Ectodermal cell (in vitro differentiated cells): ENCODE data around the gene ATP9A.
"Not testable (repeated sequence)": the region's sequence is repeated elsewhere in the genome, so short reads cannot be mapped to it uniquely, and the experiment has no call there.

ENCODE experiments used
- H3K27ac ChIP-seq: 2 replicates; pipeline ENCODE4 v1.7.0; 2013; ENCODE audit warnings: mild to moderate bottlenecking, low read depth, low read length; ENCODE audit not compliant: insufficient read depth, poor library complexity, severe bottlenecking
- H3K27me3 ChIP-seq: 2 replicates; pipeline ENCODE4 v1.7.0; 2013; ENCODE audit warnings: mild to moderate bottlenecking, low read length; ENCODE audit not compliant: insufficient read depth, control insufficient read depth, poor library complexity, severe bottlenecking
- H3K36me3 ChIP-seq: one replicate; pipeline ENCODE4 v1.7.0; 2013; ENCODE audit warnings: low read length; ENCODE audit not compliant: control insufficient read depth, insufficient read depth
- H3K4me1 ChIP-seq: one replicate; pipeline ENCODE4 v1.7.0; 2013; ENCODE audit warnings: low read length; ENCODE audit not compliant: control insufficient read depth, insufficient read depth
- H3K4me3 ChIP-seq: 2 replicates; pipeline ENCODE4 v1.7.0; 2013; ENCODE audit warnings: low read depth, low read length, control low read depth; ENCODE audit not compliant: insufficient read depth
- H3K9me3 ChIP-seq: 2 replicates; pipeline ENCODE4 v1.7.0; 2013; ENCODE audit warnings: mild to moderate bottlenecking, low read length, moderate library complexity; ENCODE audit not compliant: control insufficient read depth
- WGBS, 2 experiments: methylation state at CpG; one replicate each; pipeline ENCODE4 v1.1.7; 2013; ENCODE audit warnings: missing lambda C conversion rate in 2 of 2; 5-methylcytosine and 5-hydroxymethylcytosine counted together

ATP9A gene

GRCh38 chr20:51570739-51571459 lies 197.3 kb downstream of the ATP9A start:
- Histone ChIP-seq H3K27ac (no peak overlapping the region), H3K4me1 (no peaks in the 10 kb centered on the region), H3K27me3 (no peaks in the 10 kb centered on the region), H3K9me3 (no peaks in the 10 kb centered on the region), H3K36me3 (no peaks in the 10 kb centered on the region), H3K4me3 (no peak overlapping the region)
- 77 to 83% methylated on average over 14 to 16 of the region's 16 CpGs for WGBS, 2 experiments

DNA sequence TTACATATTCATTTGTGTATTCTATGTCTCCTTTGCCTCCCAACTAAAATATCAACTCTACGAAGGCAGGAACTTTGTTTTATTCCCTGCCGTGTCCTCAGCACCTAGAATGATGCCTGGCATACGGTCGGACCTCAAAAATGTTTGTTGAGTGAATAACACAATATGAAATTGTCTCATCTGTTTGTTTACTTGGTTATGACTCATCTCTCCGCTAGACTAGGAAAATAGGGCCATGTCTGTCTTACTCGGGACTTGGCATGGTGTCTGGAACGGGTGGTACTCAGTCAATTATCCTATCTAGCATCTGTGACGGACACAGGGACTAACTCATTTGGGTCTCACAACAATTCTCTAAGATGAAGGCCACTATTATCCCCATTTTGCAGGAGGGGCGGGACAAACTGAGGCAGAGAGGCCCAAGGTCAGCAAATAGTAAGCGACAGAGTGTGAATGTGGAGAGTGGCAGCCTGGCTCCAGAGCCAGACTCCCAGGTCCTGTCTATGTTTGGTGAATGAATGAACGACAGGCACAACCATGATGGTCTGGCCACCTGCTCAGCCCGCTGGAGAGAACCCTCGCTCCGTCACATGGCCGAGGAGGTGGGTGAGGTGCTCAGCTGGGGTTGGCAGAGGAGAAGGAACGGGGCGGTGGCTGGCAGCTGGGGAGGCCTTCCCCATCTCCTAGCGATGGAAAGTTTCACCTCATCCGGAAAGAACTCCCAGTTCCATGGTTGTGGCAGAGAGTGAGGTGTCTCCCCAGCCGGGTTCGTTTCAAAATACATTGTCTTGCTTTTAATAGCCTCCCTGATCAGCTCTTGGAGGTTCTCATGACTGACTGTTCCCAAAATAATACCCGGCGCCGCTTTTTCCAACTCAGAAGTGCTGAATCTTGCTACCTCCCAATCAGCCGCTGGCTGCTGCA lies 198.1 kb downstream of the ATP9A start:
- 93% methylated on average over 25 of the region's 25 CpGs for WGBS, 2 experiments

GRCh38 chr20:51568533-51568932 lies 199.7 kb downstream of the ATP9A start:
- not testable (repeated sequence) for H3K9me3 ChIP-seq, H3K27ac ChIP-seq, H3K4me3 ChIP-seq, H3K36me3 ChIP-seq, H3K4me1 ChIP-seq
- WGBS, 2 experiments = 89 to 90% methylated on average over 3 of the region's 3 CpGs
- peaks cover 10% of the 10 kb centered on the region for H3K27me3 ChIP-seq

More for the DNA sequence above, 198.1 kb downstream of the ATP9A start:
- no peaks in the 10 kb centered on the region for H3K9me3 ChIP-seq
- H3K36me3 ChIP-seq = no peaks in the 10 kb centered on the region
- no peaks in the 10 kb centered on the region for H3K27me3 ChIP-seq
- no peak overlapping the region for H3K4me3 ChIP-seq
- no peaks in the 10 kb centered on the region for H3K4me1 ChIP-seq
- H3K27ac ChIP-seq = no peak overlapping the region

GRCh38 chr20:51567622-51568021 lies 200.6 kb downstream of the ATP9A start:
- 85 to 91% methylated on average over 5 of the region's 5 CpGs for WGBS, 2 experiments
- no peaks in the 10 kb centered on the region for H3K36me3 ChIP-seq

DNA sequence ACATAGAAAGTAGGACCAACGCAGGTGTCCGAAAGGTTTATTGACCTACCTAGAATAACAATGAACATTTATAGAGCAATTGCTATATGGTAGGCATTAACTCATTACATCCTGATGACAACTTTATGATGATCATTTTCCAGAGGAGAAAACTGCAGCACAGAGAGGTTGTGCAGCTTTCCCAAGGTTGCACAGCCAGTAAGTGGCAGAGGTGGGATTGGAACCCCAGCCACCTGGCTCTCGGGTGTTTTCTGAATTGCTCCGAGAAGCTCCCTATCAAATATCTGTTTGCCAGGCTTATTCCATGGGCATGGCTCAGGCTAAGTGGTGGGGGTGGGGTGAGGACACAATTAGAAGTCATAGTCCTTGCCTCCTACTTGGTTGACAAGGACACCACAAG lies 201.6 kb downstream of the ATP9A start:
- WGBS, 2 experiments = 95 to 97% methylated on average over 2 to 4 of the region's 4 CpGs
- Histone ChIP-seq H3K36me3 (no peaks in the 10 kb centered on the region), H3K27ac (no peak overlapping the region), H3K4me1 (peaks cover 7% of the 10 kb centered on the region), H3K4me3 (no peak overlapping the region), H3K9me3 (no peaks in the 10 kb centered on the region), H3K27me3 (peaks cover 30% of the 10 kb centered on the region)

More at GRCh38 chr20:51567622-51568021, 200.6 kb downstream of the ATP9A start:
- Histone ChIP-seq H3K27ac (no peak overlapping the region), H3K9me3 (no peaks in the 10 kb centered on the region), H3K27me3 (peaks cover 19% of the 10 kb centered on the region), H3K4me3 (no peak overlapping the region), H3K4me1 (peaks cover 5% of the 10 kb centered on the region)

DNA sequence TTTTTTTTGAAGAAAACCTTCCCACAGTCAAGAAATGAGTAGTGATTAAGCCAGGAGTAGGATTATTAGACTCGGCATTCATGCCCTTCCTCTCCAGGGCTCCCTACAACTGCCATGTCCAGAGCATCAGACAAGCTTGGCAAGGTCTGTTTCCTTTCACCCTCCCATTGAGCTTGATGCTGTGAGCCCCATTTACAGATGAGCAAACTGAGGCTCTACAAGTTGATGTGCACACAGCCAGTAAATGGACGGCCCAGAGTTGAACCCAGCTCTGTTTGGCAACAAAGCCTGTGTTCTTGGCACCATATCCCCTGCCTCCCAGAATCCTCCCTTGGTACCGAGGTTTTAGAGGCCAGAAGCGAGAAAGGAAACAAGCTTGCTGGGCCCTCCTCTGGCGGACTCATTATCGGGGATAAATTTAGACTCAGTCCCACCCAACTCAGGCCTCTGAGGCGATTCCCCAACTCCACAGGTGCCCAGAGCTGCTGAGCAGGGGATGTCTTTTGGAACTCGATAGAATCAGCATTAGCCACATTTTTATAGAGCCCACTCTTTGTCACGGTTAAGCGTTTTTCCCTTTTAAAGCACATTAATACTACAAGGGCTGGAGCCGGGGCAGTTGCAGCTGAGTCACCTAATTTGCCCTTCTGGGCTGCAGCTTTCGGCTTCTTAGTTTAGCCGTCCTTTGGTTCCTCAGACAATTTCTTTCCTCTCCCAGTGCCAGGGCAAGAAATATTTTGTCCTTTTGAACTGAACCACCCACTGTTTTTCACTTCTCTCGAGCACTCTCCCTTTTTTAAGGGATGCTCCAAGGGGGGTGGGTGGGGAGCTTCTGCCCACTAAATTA lies 202.7 kb downstream of the ATP9A start:
- Histone ChIP-seq H3K9me3 (no peaks in the 10 kb centered on the region), H3K4me3 (no peak overlapping the region), H3K27ac (no peak overlapping the region), H3K36me3 (no peaks in the 10 kb centered on the region), H3K27me3 (peaks cover 40% of the 10 kb centered on the region), H3K4me1 (peaks cover 17% of the 10 kb centered on the region)
- WGBS, 2 experiments = 70 to 74% methylated on average over 14 of the region's 14 CpGs

- Histone ChIP-seq H3K27me3 (peaks cover 58% of the 10 kb centered on the region), H3K4me3 (no peak overlapping the region), H3K4me1 (peaks cover 20% of the 10 kb centered on the region), H3K9me3 (no peaks in the 10 kb centered on the region), H3K27ac (no peak overlapping the region), H3K36me3 (no peaks in the 10 kb centered on the region)
- 31 to 32% methylated on average over 15 of the region's 15 CpGs for WGBS, 2 experiments
Measured at GRCh38 chr20:51563486-51564332, 204.5 kb downstream of the ATP9A start.

- WGBS, 2 experiments = 11 to 12% methylated on average over 9 of the region's 9 CpGs
- peak overlapping the region; percentile 37 for H3K4me3 ChIP-seq
- no peaks in the 10 kb centered on the region for H3K9me3 ChIP-seq
- peaks cover 59% of the 10 kb centered on the region for H3K27me3 ChIP-seq
- H3K27ac ChIP-seq = no peak overlapping the region
- H3K4me1 ChIP-seq = peaks cover 20% of the 10 kb centered on the region
- no peaks in the 10 kb centered on the region for H3K36me3 ChIP-seq
Measured at GRCh38 chr20:51563174-51563485, 205.1 kb downstream of the ATP9A start.

DNA sequence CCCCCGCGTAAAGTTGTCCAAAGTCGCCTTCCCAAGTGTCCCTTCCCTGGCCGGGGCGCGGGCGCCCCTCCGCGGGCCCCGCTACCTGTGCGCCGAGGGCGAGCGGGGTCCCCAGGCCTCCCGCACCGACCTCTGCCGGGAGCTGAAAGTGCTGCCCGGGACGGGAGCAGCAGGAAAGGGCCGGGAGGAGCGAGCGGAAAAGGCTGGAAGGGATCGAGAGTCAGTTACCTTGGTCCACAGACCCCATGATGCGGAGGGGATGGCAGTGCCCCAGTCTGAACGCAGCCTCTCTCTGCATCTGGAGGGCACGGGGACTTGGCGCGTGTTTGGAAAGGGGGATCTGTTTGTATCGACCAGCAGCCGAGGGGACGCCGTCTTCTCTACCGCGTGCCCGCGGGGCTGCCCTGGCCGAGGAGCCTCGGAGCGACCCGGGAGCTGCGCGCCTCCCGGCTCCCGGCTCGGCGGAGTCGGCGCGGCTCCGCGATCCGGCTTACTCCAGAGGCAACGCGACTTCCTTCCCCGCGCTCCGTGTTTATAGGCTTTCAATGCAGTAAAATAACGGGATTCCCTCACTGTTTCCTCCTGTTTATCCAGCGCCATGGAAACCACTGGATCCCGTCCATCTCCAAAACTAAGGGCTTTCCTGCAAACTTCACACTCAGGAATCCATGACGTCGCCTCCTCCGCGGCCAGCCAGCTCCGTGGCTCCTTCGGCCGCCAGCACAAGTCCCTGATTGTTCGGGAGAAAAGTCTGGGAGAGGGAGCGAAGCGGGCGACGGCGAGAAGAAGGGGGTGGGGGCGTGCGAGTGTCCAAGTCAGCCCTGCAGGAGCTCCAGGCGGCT lies 205.6 kb downstream of the ATP9A start:
- Histone ChIP-seq H3K9me3 (no peaks in the 10 kb centered on the region), H3K27ac (peak overlapping the region; percentile 9), H3K27me3 (peaks cover 59% of the 10 kb centered on the region), H3K36me3 (no peaks in the 10 kb centered on the region), H3K4me1 (peaks cover 20% of the 10 kb centered on the region), H3K4me3 (peak overlapping the region; percentile 37)
- 0% methylated on average over 76 of the region's 76 CpGs for WGBS, 2 experiments
